Osteocyte (in vitro differentiated cells): ENCODE measurements around the gene OR1E2. TPM values are rescaled to one million over a fixed set of nuclear protein-coding genes. Genes with fewer than 3 reads are reported as not detected.
"Not testable (repeated sequence)": the region's sequence is repeated elsewhere in the genome, so short reads cannot be mapped to it uniquely, and the experiment has no call there.

ENCODE experiments used
- DNase-seq: peaks from one replicate; pipeline ENCODE4 v3.0.0; 2021; ENCODE audit warnings: mixed read lengths; ENCODE audit not compliant: unreplicated experiment; ENCODE audit errors: extremely low spot score
- H3K27ac Mint-ChIP-seq: one replicate; pipeline ENCODE4 v1.8.0; 2021; ENCODE audit warnings: mild to moderate bottlenecking, mixed read lengths; ENCODE audit not compliant: unreplicated experiment
- H3K27me3 Mint-ChIP-seq: one replicate; pipeline ENCODE4 v1.8.0; 2021; ENCODE audit warnings: mixed read lengths; ENCODE audit not compliant: unreplicated experiment
- H3K36me3 Mint-ChIP-seq: one replicate; pipeline ENCODE4 v1.8.0; 2021; ENCODE audit warnings: mixed read lengths; ENCODE audit not compliant: unreplicated experiment
- H3K4me1 Mint-ChIP-seq: one replicate; pipeline ENCODE4 v1.8.0; 2021; ENCODE audit warnings: mixed read lengths; ENCODE audit not compliant: unreplicated experiment
- H3K4me3 Mint-ChIP-seq: one replicate; pipeline ENCODE4 v1.8.0; 2021; ENCODE audit warnings: mild to moderate bottlenecking, moderate library complexity, mixed read lengths; ENCODE audit not compliant: unreplicated experiment
- H3K9me3 Mint-ChIP-seq: one replicate; pipeline ENCODE4 v1.8.0; 2021; ENCODE audit warnings: mixed read lengths; ENCODE audit not compliant: unreplicated experiment
- CTCF ChIP-seq: fragments of 200-600 bp; sonication (generic); IDR thresholded peaks from 2 replicates; pipeline ENCODE4 v1.5.0; 2021; ENCODE audit warnings: antibody characterized with exemption, mild to moderate bottlenecking, moderate library complexity
- total RNA-seq: library from RNA; stranded (reverse); gene quantifications from 2 replicates; pipeline ENCODE4 v1.2.1, GENCODE V29; 2021

Gene OR1E2
- total RNA-seq, 1 donor from 2014 or later, result not detected

- Mint-ChIP-seq H3K27ac (no peak overlapping the region), H3K27me3 (peaks cover 4% of the 10 kb centered on the region), H3K4me1 (no peaks in the 10 kb centered on the region), H3K9me3 (no peaks in the 10 kb centered on the region), H3K36me3 (no peaks in the 10 kb centered on the region), H3K4me3 (no peak overlapping the region)
- no peak for TF ChIP-seq CTCF
- DNase-seq, result no peak
Measured at GRCh38 chr17:3447625-3448024, 14.0 kb upstream of the OR1E2 start.

GRCh38 chr17:3440451-3440850 is 6.8 kb upstream of the OR1E2 start:
- Mint-ChIP-seq H3K27ac (no peak overlapping the region), H3K36me3 (no peaks in the 10 kb centered on the region), H3K4me3 (no peak overlapping the region), H3K27me3 (peaks cover 6% of the 10 kb centered on the region), H3K4me1 (no peaks in the 10 kb centered on the region), H3K9me3 (no peaks in the 10 kb centered on the region)
- no peak for TF ChIP-seq CTCF
- DNase-seq, result no peak

GRCh38 chr17:3438368-3438767 is 4.7 kb upstream of the OR1E2 start:
- Mint-ChIP-seq H3K36me3 (no peaks in the 10 kb centered on the region), H3K4me1 (no peaks in the 10 kb centered on the region), H3K9me3 (no peaks in the 10 kb centered on the region), H3K27ac (no peak overlapping the region), H3K27me3 (peaks cover 6% of the 10 kb centered on the region), H3K4me3 (no peak overlapping the region)
- TF ChIP-seq CTCF, result no peak
- DNase-seq, result no peak

GRCh38 chr17:3433215-3433614 is 426 bp downstream of the OR1E2 start:
- H3K36me3 Mint-ChIP-seq, H3K27ac Mint-ChIP-seq, DNase-seq, H3K4me3 Mint-ChIP-seq, H3K4me1 Mint-ChIP-seq, H3K27me3 Mint-ChIP-seq: not testable (repeated sequence)
- H3K9me3 Mint-ChIP-seq, result peaks cover 22% of the 10 kb centered on the region

- Mint-ChIP-seq H3K27ac (no peak overlapping the region), H3K4me3 (no peak overlapping the region), H3K27me3 (no peaks in the 10 kb centered on the region), H3K4me1 (no peaks in the 10 kb centered on the region), H3K9me3 (peaks cover 6% of the 10 kb centered on the region), H3K36me3 (no peaks in the 10 kb centered on the region)
- no peak for TF ChIP-seq CTCF
- no peak for DNase-seq
Measured at GRCh38 chr17:3418222-3418621, 15.4 kb downstream of the OR1E2 start.

GRCh38 chr17:3415610-3416009 is 18.0 kb downstream of the OR1E2 start:
- H3K36me3 Mint-ChIP-seq, result no peaks in the 10 kb centered on the region
- TF ChIP-seq CTCF, result no peak
- H3K4me3 Mint-ChIP-seq, result no peak overlapping the region
- no peaks in the 10 kb centered on the region for H3K27me3 Mint-ChIP-seq
- H3K9me3 Mint-ChIP-seq, result peaks cover 4% of the 10 kb centered on the region
- H3K27ac Mint-ChIP-seq, result no peak overlapping the region
- no peaks in the 10 kb centered on the region for H3K4me1 Mint-ChIP-seq
- DNase-seq, result no peak

GRCh38 chr17:3412216-3412615 is 21.4 kb downstream of the OR1E2 start:
- not testable (repeated sequence) for H3K36me3 Mint-ChIP-seq, DNase-seq, H3K4me1 Mint-ChIP-seq, H3K27me3 Mint-ChIP-seq, H3K4me3 Mint-ChIP-seq, H3K27ac Mint-ChIP-seq
- H3K9me3 Mint-ChIP-seq, result peaks cover 13% of the 10 kb centered on the region
